ENCODE measurements around the gene ABCA3.

ABCA3 gene

GRCh38 chr16:2233872-2234812 is 106.4 kb downstream of the ABCA3 start:
- DNase-seq = no peak

DNA sequence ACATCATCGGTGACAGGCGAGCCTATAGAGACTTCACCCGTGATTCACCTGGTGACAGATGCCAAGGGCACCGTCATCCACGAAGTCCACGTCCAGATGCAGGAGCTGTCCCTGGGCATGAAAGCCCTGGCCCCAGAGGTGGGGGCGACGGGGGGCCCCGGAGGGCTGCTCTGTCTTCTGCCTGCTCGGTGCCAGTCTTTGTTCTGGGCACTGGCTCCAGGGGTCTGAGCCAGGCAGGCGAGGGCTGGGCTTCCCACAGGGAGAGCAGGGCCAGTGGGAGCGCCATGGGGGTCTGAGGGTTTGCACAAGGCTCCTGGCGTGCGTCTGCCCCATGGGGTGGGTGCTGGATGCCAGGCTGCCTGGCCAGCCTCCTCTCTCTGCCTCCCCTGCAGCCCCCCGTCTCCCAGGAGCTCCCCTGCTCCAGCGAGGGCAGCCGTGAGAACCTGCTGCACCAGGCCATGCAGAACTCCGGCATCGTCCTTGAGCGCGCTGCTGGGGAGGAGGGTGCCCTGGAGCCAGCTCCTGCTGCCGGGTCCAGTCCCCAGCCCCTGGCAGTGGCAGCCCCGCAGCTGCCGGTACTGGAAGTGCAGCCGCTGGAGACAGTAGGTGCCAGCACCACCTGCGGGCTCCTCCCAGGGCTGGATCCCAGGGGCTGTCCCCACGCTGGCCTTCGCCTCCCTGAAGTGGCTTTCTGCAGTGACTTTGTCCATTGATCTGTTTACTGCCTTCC is 107.3 kb downstream of the ABCA3 start:
- DNase-seq = no peak

- no peak for DNase-seq
Observed at GRCh38 chr16:2232094-2232990, 108.2 kb downstream of the ABCA3 start.

GRCh38 chr16:2231016-2231931 is 109.3 kb downstream of the ABCA3 start:
- DNase-seq = no peak

DNA sequence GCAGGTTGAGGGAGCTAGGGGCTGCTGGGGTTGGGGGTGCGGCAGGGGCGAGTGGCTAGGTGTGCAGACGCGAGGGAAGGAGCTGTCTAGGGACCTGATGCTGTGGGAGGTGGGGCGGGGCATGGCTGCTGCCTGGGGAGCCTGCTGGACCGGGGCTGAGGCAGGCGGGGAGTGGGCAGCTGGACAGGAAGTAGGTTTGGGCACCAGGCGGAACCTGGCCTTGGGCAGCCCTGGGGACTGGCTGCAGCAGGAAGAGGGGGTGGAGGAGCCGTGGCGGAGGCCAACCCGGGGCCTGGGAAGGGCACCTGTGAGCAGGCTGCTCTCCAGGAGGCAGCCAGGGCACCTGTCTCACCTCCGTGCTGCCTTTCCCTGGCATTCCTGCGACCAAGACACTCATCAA is 110.2 kb downstream of the ABCA3 start:
- no peak for DNase-seq

DNA sequence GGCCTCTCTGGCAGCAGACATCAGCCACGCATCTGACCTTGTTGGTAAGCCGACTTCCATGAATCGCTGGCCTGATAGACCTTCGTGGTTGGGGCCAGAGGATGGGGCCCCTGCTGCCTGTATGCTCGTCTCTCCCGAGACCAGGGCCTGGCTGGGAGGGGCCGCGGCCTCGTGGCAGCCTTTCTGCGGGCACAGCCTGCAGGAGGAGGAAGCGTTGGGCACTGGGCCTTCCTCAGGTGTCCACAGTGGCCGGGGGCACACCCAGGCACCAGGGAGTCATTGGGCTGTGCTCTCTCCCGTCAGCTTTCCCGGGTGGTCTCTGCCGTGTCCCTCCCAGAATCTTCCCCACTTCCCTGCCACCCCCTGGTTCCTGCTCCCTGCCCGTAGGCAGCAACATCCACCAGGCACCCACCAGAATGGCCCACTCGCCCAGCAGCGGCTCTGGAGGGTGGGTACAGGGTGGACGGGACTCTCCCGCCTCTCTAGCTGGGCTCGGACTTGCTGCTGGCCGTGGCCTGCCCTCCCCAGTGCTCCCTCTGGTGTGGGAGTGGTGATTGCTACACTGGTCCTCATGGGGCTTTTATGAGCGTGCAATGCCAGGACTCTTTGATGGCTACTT is 110.8 kb downstream of the ABCA3 start:
- DNase-seq = no peak

DNA sequence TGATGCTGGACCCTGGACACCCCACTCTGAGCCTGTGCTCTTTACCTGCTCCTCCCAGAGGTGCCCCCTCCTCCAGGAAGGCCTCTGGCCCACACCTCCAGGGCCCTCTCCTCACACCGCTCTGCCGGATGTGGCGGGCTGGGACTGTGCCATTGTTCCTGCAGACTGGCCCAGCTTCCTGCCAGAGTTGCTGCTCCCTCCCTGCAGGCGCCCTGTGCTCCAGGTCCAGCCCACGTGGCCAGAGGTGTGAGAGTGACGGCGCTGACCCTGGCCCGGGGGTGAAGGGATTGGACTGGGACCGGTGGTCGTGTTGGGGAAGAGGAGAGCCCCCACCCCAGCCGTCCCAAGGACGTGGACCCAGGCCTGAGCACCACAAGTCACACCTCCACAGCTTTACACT is 111.4 kb downstream of the ABCA3 start:
- no peak for DNase-seq

DNA sequence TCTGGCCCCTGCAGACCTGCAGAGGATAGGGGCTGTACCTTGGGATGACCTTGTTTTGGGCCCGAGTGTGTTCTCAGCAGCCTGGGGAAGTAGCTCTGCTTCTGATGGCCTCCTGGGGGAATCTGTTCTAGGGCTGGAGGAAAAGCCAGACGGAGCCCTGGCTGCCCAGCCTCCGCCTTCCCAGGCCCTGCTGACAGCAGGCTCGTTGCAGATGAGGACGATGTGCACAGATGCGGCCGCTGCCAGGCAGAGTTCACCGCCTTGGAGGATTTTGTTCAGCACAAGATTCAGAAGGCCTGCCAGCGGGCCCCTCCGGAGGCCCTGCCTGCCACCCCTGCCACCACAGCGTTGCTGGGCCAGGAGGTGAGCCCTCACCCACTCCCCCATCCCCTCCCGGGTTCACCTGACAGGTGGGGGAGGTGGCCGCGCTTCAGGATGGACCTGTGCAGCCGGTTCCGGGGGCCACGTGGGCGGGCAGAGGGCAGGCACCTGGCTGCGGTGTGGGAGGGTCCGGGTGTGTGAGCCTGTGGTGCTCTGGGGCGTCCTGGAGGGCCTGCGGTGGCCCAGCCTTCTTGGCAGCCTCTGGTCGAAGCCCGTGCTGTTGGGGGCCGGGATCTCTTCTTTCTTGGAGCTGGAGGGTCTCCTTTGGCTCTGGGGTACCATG is 112.2 kb downstream of the ABCA3 start:
- DNase-seq = no peak

GRCh38 chr16:2226918-2227317 is 113.6 kb downstream of the ABCA3 start:
- DNase-seq = no peak

- no peak for DNase-seq
Observed at GRCh38 chr16:2226245-2226793, 114.2 kb downstream of the ABCA3 start.
